ENCODE measurements around the gene ADIG.

Gene ADIG

DNA sequence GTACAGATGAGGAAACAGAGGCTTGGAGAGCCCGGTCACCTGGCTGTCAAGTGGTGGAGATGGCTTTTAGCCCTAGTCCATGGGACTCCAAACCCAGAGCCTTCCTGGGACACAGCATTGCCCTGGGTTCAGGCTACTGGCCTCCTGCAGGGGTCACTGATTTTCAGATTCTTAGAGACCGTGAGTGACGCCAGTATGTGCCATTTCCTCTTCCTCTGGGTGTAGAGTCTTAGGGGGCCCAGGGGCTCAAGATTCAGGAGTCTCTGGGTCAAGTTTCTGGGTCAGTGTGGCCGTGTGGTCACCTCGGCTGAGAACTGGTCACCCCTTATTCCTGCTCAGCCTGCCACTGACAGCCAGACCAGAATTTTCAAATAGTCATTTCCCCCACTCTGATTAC lies 21.2 kb downstream of the ADIG start:
- no peak for DNase-seq (ENCODE audit: low read depth)
- TF ChIP-seq, protein P1, sequence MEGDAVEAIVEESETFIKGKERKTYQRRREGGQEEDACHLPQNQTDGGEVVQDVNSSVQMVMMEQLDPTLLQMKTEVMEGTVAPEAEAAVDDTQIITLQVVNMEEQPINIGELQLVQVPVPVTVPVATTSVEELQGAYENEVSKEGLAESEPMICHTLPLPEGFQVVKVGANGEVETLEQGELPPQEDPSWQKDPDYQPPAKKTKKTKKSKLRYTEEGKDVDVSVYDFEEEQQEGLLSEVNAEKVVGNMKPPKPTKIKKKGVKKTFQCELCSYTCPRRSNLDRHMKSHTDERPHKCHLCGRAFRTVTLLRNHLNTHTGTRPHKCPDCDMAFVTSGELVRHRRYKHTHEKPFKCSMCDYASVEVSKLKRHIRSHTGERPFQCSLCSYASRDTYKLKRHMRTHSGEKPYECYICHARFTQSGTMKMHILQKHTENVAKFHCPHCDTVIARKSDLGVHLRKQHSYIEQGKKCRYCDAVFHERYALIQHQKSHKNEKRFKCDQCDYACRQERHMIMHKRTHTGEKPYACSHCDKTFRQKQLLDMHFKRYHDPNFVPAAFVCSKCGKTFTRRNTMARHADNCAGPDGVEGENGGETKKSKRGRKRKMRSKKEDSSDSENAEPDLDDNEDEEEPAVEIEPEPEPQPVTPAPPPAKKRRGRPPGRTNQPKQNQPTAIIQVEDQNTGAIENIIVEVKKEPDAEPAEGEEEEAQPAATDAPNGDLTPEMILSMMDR (IDR thresholded peaks at IDR 0.05; ENCODE audit: low read depth, low read length, missing control alignments), result no peak
- H3K4me3 ChIP-seq (ENCODE audit: low read depth, low read length), result no peak overlapping the region

DNA sequence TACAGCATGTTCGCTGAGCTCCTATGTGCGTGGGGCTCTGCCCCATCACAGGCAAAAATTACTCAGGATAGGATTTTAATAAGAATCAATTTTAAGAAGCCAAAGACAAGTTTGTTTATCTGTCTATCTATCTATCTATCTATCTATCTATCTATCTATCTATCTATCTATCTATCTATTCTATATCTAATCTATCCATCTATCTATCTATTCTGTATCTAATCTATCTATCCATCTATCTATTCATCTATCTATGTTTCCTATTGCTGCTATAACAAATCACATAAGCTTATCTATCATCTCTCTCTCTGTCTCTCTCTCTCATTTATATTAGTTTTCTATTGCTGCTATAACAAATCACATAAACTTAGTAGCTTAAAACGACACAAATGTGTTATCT lies 22.3 kb downstream of the ADIG start:
- no peak overlapping the region for H3K4me3 ChIP-seq (ENCODE audit: low read depth, low read length)
- DNase-seq (ENCODE audit: low read depth), result no peak
- TF ChIP-seq, protein P1 (IDR thresholded peaks at IDR 0.05; ENCODE audit: low read depth, low read length, missing control alignments), result no peak

DNA sequence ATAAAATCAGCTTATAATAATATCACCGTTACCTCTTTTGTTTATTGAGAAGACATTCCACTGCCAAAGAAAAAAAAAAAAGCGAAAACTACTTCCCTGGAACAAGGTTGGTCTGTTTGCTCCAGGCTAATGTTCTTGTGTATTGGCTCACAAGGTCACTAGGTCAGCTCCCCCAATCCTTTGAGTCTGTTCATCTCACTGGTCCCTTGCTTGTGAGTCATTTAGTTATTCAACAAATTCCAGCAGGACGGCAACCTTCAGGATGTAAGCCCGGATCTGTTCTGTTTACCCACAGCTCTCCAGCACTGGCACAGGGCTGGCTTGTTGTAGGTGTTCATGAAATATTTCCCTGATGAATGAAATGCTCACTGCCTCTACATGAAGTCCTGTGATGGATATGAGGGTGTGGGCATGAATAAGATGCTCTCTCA lies 23.9 kb downstream of the ADIG start:
- H3K4me3 ChIP-seq (ENCODE audit: low read depth, low read length), result no peak overlapping the region
- TF ChIP-seq, protein P1 (IDR thresholded peaks at IDR 0.05; ENCODE audit: low read depth, low read length, missing control alignments), result no peak
- no peak for DNase-seq (ENCODE audit: low read depth)

DNA sequence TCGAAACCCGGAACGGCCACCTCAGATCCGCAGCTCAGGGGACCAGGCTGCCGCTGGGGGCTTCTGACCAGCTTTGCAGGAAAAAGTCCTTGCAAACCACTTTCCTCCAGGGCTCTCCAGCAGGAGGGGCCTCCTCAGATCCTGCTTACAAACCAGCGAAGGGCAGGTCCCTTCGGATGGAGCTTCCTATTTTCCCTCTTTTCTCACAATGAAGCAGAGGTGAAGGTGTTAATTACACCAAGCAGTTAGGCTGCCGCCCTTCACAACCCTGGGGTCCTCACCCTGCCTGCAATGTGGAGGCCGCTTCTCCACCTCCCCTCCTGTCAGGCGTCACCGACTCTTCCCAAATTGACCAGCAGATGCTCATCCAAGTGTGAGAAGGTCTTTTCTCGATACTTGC lies 26.4 kb downstream of the ADIG start:
- H3K4me3 ChIP-seq (ENCODE audit: low read depth, low read length), result no peak overlapping the region
- DNase-seq (ENCODE audit: low read depth), result no peak
- TF ChIP-seq, protein P1 (IDR thresholded peaks at IDR 0.05; ENCODE audit: low read depth, low read length, missing control alignments), result no peak

DNA sequence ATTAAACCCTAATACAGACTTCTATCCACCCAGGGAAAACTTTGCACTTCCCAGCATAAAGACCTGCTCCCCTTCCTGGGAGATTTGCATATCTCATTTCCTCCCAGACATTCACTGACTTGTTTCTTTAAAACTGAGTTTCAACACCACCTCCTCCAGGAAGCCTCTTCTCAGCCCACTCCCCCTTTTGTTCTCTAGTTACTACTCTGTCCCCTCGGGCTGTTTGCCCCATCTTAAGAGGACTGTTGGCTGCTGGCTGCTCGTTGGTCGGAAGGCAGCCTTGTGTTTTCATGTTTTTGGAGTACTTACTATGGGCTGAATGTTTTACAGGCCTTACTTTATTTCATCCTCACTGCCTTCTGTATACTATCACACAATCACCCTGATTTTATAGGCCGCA lies 27.2 kb downstream of the ADIG start:
- TF ChIP-seq, protein P1 (IDR thresholded peaks at IDR 0.05; ENCODE audit: low read depth, low read length, missing control alignments), result no peak
- no peak for DNase-seq (ENCODE audit: low read depth)
- H3K4me3 ChIP-seq (ENCODE audit: low read depth, low read length), result no peak overlapping the region

DNA sequence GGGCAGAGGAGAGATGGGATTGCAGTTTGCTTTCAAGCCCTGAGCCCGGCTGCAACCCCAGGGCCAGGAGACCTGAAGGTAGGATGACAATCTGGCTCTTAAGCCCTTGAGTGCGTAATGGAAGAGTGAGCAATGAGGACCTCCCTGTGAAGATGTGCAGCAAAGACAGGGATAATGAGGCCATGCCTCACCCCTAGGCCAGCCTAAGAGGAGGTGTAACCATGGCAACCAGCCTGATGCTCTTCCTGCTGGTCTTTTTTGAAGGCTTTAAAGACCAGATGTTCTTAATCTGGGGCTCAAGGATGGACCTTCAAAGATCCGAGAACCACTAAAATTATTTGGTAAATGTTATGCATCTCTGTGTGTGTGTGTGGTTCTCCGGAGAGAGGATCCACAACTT lies 28.8 kb downstream of the ADIG start:
- TF ChIP-seq, protein P1 (IDR thresholded peaks at IDR 0.05; ENCODE audit: low read depth, low read length, missing control alignments), result no peak
- no peak for DNase-seq (ENCODE audit: low read depth)
- H3K4me3 ChIP-seq (ENCODE audit: low read depth, low read length), result no peak overlapping the region

DNA sequence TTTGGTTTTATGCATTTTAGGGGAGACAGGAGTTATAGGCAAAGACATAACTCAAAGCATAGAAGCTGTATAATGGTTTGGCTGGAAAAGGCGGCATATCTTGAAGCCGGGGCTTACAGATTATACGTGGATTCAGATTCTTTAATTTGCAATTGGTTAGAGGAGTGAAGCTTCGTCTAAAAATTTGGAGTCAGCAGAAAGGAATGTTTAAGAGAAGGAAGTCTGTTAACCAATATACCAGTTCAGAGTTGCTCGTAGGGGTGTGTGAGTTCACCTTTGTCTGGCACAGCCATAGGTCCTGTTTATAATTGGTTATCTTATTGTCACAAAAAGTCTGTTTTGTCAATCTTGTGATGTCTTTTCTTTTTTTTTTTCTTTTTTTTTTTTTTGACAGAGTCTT lies 29.5 kb downstream of the ADIG start:
- no peak overlapping the region for H3K4me3 ChIP-seq (ENCODE audit: low read depth, low read length)
- TF ChIP-seq, protein P1 (IDR thresholded peaks at IDR 0.05; ENCODE audit: low read depth, low read length, missing control alignments), result no peak
- DNase-seq (ENCODE audit: low read depth), result no peak
